HG03135 (cell line): Measurements from ENCODE around the gene MUTYH.

Source experiments
- ATAC-seq: cut with Tn5 transposase; IDR thresholded peaks from one replicate; pipeline ENCODE4 v1.9.1; 2021; ENCODE audit warnings: mild to moderate bottlenecking, moderate library complexity; ENCODE audit not compliant: unreplicated experiment

MUTYH gene

GRCh38 chr1:45351508-45351907 is 11.3 kb upstream of the MUTYH start:
- no peak for ATAC-seq

GRCh38 chr1:45348966-45349677 is 8.9 kb upstream of the MUTYH start:
- ATAC-seq = no peak

GRCh38 chr1:45348609-45348965 is 8.3 kb upstream of the MUTYH start:
- no peak for ATAC-seq

DNA sequence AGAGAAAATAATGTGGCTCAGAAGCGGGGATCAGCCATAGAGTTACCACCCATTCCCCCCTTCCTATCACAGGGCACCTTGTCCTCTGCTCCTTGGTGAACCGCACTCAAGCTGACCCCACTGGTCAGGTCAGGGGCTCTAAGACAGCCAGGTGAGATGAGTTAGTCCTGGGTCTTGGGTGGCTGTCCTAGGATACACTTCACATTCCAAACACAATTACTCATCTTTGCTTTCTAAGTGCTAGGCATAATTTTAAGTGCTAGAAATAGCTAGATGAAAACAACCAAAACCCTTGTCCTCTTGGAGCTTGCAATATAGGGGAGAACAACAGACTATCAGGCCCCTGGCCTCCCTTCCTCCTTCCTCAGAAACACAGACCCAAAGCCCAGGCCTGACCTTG is 7.8 kb upstream of the MUTYH start:
- no peak for ATAC-seq

DNA sequence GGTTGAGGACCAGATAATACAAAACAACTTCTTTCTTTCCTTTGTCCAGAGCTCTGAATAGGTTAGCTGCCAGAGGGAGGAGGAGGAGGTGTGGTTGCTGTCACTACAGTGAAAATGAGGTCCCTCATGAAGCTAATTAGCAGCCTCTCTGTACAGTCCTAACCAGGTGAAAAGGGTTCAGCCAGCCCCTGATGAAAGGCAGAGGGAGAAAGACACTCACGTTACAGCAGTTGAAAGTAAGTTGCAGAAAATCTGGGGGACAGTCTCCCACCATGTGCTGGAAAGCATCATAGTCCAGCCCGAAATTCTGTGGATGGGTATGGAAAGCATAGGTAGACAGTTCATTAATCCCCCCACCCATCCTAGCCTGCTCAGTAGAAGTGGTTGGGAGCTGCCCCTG is 6.2 kb upstream of the MUTYH start:
- ATAC-seq = no peak

DNA sequence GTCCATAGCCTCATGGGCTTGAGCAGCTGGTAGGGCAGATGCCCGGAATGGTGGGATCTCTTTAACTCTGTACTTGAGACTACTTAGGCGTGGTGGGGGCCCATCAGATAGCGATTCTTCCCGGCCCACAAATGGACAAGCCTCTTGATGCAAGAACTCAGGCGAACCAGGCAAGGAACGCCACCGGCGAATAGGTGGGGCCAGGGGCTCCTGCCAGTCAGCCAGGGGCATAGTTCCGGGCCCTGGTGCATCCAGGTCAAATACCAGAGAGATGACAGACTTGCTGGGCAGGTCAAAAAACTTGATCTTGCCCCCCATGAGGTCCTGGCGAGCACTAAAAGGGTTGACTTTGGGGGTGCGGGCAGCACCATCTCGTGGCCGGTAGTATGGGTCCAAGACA is 4.8 kb upstream of the MUTYH start:
- ATAC-seq = no peak

GRCh38 chr1:45344499-45344898 is 4.3 kb upstream of the MUTYH start:
- ATAC-seq = no peak

DNA sequence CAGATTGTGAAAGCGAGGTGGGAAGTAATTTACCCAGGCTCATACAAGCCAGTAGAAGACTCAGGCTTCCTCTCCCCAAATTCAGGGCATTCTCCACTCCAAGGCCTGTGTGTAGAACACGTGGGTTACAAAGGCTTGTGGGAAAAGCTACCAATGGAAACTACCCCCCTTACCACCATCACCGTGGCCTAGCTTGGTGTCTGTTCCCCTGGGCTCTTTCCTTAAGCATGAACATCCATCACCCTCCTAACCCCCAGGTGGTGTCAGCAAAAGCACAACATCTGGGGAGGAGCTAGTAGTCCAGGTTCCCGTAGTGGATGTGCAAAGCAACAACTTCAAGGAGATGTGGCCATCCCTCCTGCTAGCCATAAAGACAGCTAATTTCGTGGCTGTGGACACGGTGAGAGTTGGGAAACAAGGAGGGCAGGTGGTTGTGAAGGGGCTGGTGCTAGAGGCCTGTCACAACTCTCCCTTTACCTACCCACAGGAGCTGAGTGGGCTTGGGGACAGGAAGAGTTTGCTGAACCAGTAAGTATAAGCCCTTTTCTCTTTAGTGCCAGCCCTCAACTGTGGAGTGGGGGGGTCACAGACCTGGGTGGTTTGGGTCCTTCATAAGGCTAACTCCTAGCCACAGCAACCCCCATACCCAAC is 701 bp upstream of the MUTYH start:
- ATAC-seq = no peak

- ATAC-seq = no peak
Observed at GRCh38 chr1:45337630-45338325, 2.5 kb downstream of the MUTYH start.

GRCh38 chr1:45335855-45336324 is 4.3 kb downstream of the MUTYH start:
- ATAC-seq = no peak

GRCh38 chr1:45334308-45335245 is 5.7 kb downstream of the MUTYH start:
- no peak for ATAC-seq

DNA sequence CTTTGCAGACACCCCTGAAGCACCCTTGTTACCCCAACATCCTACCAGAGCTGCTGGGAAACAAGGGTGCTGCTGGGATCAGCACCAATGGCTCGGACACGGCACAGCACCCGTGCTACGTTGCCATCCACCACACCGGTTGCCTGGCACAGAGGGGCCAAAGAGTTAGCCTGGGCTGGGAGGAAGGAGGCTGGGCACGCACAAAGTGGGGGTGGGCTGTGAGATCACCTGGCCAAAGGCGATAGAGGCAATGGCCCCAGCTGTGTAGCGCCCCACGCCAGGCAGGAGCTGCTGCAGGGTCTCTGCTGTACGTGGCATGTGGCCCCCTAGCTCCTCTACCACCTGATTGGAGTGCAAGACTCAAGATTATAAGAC is 7.9 kb downstream of the MUTYH start:
- ATAC-seq = no peak

DNA sequence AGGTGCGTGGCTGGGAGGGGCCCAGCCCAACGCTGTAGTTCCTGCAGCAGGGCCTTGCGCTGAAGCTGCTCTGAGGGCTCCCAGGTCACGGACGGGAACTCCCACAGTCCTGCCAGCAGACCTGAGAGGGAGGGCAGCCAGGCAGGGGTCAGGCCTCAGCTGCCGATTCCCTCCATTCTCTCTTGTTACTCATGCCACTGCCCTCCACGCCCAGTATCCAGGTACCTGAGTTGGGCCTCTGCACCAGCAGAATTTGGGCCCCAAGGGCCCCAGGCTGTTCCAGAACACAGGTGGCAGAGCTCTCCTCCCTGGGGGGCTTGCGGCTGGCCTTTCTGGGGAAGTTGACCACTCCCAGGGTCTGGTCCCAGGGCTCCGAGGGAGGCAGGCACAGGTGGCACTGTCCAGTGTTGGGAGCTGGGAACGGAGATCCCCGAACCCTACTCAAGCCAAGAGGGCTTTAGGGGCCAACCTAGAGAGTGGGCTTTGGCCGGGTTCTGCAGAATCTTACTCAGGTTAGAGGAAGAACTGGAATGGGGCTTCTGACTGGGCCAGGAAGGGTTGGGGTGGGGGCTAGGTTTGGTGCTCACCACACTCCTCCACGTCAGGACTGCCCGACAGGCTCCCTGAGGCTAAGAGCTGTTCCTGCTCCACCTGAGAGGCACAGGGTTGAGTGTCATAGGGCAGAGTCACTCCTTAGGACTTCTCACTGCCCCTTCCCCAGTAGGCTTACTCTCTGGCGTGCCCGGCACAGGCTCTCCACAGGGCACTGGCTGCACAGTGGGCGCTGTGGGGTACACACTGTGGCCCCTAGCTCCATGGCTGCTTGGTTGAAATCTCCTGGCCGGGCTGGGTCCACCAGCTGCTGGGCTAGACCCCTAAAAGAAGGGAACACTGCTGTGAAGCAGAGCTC is 8.5 kb downstream of the MUTYH start:
- no peak for ATAC-seq

DNA sequence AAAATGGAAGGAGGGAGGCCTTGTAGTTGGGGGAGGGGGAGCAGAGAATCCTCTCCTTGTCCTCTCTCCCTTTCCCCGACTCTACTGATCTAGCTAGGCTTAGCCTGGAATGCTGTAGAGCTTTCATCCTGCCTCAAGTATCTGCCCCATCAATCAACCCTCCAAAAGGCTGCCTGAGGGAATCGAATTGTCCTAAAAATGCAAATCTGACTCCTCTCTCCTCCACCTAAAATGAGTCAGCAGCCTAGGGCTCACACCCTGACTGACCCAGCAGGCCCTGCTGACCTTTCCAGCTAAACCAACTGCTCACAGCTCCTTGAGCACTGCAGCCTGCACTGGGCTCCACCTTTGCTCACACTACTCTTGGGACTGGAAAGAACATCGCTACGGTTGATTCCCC is 10.8 kb downstream of the MUTYH start:
- no peak for ATAC-seq

- ATAC-seq = no peak
Observed at GRCh38 chr1:45328680-45329079, 11.6 kb downstream of the MUTYH start.

DNA sequence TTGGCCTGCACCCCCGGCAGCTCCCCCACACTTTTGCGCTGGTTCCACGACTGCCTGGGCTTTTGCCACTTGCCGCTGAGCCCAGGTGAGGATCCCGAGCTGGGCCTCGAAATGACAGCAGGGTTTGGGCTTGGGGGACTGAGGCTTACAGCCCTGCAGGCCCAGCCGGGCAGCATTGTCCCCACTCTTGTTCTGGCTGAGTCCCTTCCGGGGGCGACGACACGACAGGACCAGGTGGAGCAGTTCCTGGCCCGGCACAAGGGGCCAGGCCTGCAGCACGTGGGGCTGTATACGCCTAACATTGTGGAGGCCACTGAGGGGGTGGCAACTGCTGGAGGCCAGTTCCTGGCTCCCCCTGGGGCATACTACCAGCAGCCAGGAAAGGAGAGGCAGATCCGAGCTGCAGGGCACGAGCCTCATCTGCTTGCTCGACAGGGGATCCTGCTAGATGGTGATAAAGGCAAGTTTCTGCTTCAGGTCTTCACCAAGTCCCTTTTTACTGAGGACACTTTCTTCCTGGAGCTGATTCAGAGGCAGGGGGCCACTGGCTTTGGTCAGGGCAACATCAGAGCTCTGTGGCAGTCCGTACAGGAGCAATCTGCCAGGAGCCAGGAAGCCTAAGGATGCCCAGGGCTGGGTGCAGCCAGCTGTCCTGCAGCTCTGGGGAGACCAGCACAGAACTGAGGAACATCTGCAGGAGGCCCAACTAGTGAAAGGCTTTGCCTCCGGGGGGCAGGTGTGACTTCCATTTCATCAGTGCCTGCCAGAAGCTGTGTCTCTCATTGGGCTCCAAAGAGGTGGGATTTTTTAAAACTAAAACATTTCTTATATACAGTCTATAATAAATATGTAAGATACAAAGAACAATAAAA is 12.4 kb downstream of the MUTYH start:
- ATAC-seq = no peak

GRCh38 chr1:45326627-45327623 is 13.3 kb downstream of the MUTYH start, which contains the start of gene HPDL:
TSS of gene HPDL (plus strand) at chr1:45326895. CDS start at chr1:45327149, 254 bp downstream.
- ATAC-seq = no peak
